GM21367 (cell line): ENCODE measurements around the gene CABP5.

ENCODE experiments used
- ATAC-seq: cut with Tn5 transposase; IDR thresholded peaks from one replicate; pipeline ENCODE4 v1.9.1; 2021; ENCODE audit not compliant: unreplicated experiment

The CABP5 gene

GRCh38 chr19:48033604-48034003, 10.3 kb downstream of the CABP5 start:
- ATAC-seq: no peak

- ATAC-seq: no peak
Observed at GRCh38 chr19:48030073-48030472, 13.8 kb downstream of the CABP5 start.

GRCh38 chr19:48029431-48029830, 14.4 kb downstream of the CABP5 start:
- no peak for ATAC-seq

GRCh38 chr19:48025480-48025879, 18.4 kb downstream of the CABP5 start:
- ATAC-seq: no peak

- ATAC-seq: no peak
Observed at GRCh38 chr19:48023518-48023917, 20.4 kb downstream of the CABP5 start.

- ATAC-seq: no peak
Observed at GRCh38 chr19:48023011-48023410, 20.9 kb downstream of the CABP5 start.

GRCh38 chr19:48020686-48021085, 23.2 kb downstream of the CABP5 start:
- no peak for ATAC-seq

- ATAC-seq: no peak
Observed at GRCh38 chr19:48010932-48011758, 32.7 kb downstream of the CABP5 start.

GRCh38 chr19:48006762-48007161, 37.1 kb downstream of the CABP5 start:
- no peak for ATAC-seq

GRCh38 chr19:48004236-48004635, 39.6 kb downstream of the CABP5 start:
- no peak for ATAC-seq

- ATAC-seq: no peak
Observed at GRCh38 chr19:48000846-48001245, 43.0 kb downstream of the CABP5 start.

GRCh38 chr19:47998800-47999199, 45.1 kb downstream of the CABP5 start:
- ATAC-seq: no peak

GRCh38 chr19:47996230-47996727, 47.6 kb downstream of the CABP5 start:
- ATAC-seq: no peak

GRCh38 chr19:47994209-47994802, 49.6 kb downstream of the CABP5 start, which contains the start of gene ELSPBP1:
Gene ELSPBP1 (plus strand): TSS chr19:47994632. CDS start chr19:48008668, 14,036 bp downstream.
- no peak for ATAC-seq

GRCh38 chr19:47992070-47992469, 51.8 kb downstream of the CABP5 start, which contains the start of gene BSPH1:
Gene BSPH1 (minus strand): TSS chr19:47992170. CDS start chr19:47992081, 89 bp downstream.
- no peak for ATAC-seq

GRCh38 chr19:47991191-47991808, 52.6 kb downstream of the CABP5 start:
- ATAC-seq: no peak
